B cell (primary cell): Measurements from ENCODE around the gene GIGYF1. TPM values are rescaled to one million over a fixed set of nuclear protein-coding genes. Genes with fewer than 3 reads are reported as not detected.

Source experiments
- ATAC-seq: fragments of 200-7000 bp; cut with Tn5 transposase; one replicate; pipeline ENCODE4 v1.10.0; 2021; ENCODE audit warnings: low read depth, mild to moderate bottlenecking, moderate number of reproducible peaks, moderate library complexity
- CTCF ChIA-PET: fragments of 350-600 bp; sonication (Branson Sonifier 250); formaldehyde crosslinking; loops from one replicate; lab custom pipeline; 2021; ENCODE audit warnings: antibody characterized with exemption, inconsistent platforms; lab: Charles Lee
- POLR2A ChIA-PET: fragments of 350-600 bp; sonication (Branson Sonifier 250); formaldehyde crosslinking; loops from one replicate; lab custom pipeline; 2021; ENCODE audit warnings: antibody characterized with exemption; lab: Charles Lee
- DNase-seq: peaks from one replicate; pipeline ENCODE4 v3.0.0; 2013
- H2AFZ ChIP-seq: 2 replicates; pipeline ENCODE4 v1.6.1; 2012; ENCODE audit warnings: mild to moderate bottlenecking, low read depth, low read length; ENCODE audit not compliant: insufficient read depth, poor library complexity, severe bottlenecking
- H3K27ac ChIP-seq, 2 donors: 1 replicate in 1 of 2; 2 replicates in 1 of 2; pipeline ENCODE4 v1.5.1; 2012 to 2013; ENCODE audit warnings: low read length in 2 of 2, mild to moderate bottlenecking in 2 of 2, moderate library complexity in 1 of 2
- H3K27me3 ChIP-seq, 4 experiments: fragments of 200-600 bp in 1 of 4; sonication (generic) in 1 of 4; replicated peaks in 1 of 4; 1 replicate in 2 of 4; 2 replicates in 2 of 4; pipeline versions ENCODE4 v1.6.1 to v1.7.0; 2013 to 2016; ENCODE audit warnings: low read length in 3 of 4, mild to moderate bottlenecking in 2 of 4, mixed read lengths in 1 of 4, moderate library complexity in 1 of 4; ENCODE audit not compliant: insufficient read depth in 4 of 4, control insufficient read depth in 3 of 4; ENCODE audit errors: control extremely low read depth in 1 of 4
- H3K36me3 ChIP-seq, 2 experiments: replicated peaks in 1 of 2; 1 replicate in 1 of 2; 2 replicates in 1 of 2; pipeline versions ENCODE4 v1.6.1 to v1.7.1; 2013; ENCODE audit warnings: low read length in 1 of 2; ENCODE audit not compliant: insufficient read depth in 2 of 2, control insufficient read depth in 1 of 2; ENCODE audit errors: control extremely low read depth in 1 of 2, extremely low read depth in 1 of 2
- H3K4me1 ChIP-seq, 2 donors: fragments of 200-600 bp in 1 of 2; sonication (generic) in 1 of 2; 1 replicate in 1 of 2; 2 replicates in 1 of 2; pipeline versions ENCODE4 v1.5.1 to v1.6.1; 2013 to 2017; ENCODE audit warnings: low read length in 2 of 2; ENCODE audit not compliant: control insufficient read depth in 2 of 2, insufficient read depth in 2 of 2
- H3K4me2 ChIP-seq: replicated peaks from 2 replicates; pipeline ENCODE3; 2012; ENCODE audit warnings: mild to moderate bottlenecking, low read depth, low read length; ENCODE audit not compliant: poor library complexity, severe bottlenecking
- H3K4me3 ChIP-seq, 5 experiments: fragments of 200-600 bp in 1 of 5; sonication (generic) in 1 of 5; 1 replicate in 3 of 5; 2 replicates in 2 of 5; pipeline versions ENCODE4 v1.5.1 to v1.7.0; 2011 to 2016; ENCODE audit warnings: low read length in 4 of 5, mild to moderate bottlenecking in 4 of 5, low read depth in 2 of 5, control low read depth in 1 of 5, moderate library complexity in 1 of 5; ENCODE audit not compliant: insufficient read depth in 1 of 5; ENCODE audit errors: control extremely low read depth in 1 of 5, extremely low read depth in 1 of 5
- H3K79me2 ChIP-seq: fragments of 200-600 bp; sonication (generic); one replicate; pipeline ENCODE4 v1.6.0; 2016; ENCODE audit warnings: low read length; ENCODE audit not compliant: control insufficient read depth, insufficient read depth
- H3K9ac ChIP-seq: fragments of 200-600 bp; sonication (generic); 2 replicates; pipeline ENCODE4 v1.6.1; 2017; ENCODE audit warnings: mild to moderate bottlenecking, low read length, moderate library complexity
- H3K9me3 ChIP-seq, 3 donors: one replicate each; pipeline versions ENCODE4 v1.6.1 to v1.7.1; 2013; ENCODE audit warnings: low read length in 2 of 3; ENCODE audit not compliant: control insufficient read depth in 2 of 3, insufficient read depth in 1 of 3; ENCODE audit errors: control extremely low read depth in 1 of 3
- H4K20me1 ChIP-seq: 2 replicates; pipeline ENCODE4 v1.6.0; 2012; ENCODE audit warnings: mild to moderate bottlenecking, low read length; ENCODE audit not compliant: insufficient read depth, control insufficient read depth, poor library complexity, severe bottlenecking
- H3K27ac Mint-ChIP-seq: one replicate; pipeline ENCODE4 v1.8.0; 2021; ENCODE audit warnings: mixed read lengths
- H3K27me3 Mint-ChIP-seq: one replicate; pipeline ENCODE4 v1.8.0; 2021; ENCODE audit warnings: mixed read lengths
- H3K4me1 Mint-ChIP-seq: one replicate; pipeline ENCODE4 v1.8.0; 2021; ENCODE audit warnings: mixed read lengths
- H3K4me3 Mint-ChIP-seq: one replicate; pipeline ENCODE4 v1.8.0; 2021; ENCODE audit warnings: mixed read lengths
- H3K9me3 Mint-ChIP-seq: one replicate; pipeline ENCODE4 v1.8.0; 2022; ENCODE audit warnings: mixed read lengths; ENCODE audit not compliant: insufficient read depth
- CTCF ChIP-seq: fragments of 200-600 bp; IDR thresholded peaks from one replicate; pipeline ENCODE4 v1.8.0; 2022; ENCODE audit warnings: antibody characterized with exemption, mild to moderate bottlenecking
- EZH2 ChIP-seq: IDR thresholded peaks from 2 replicates; pipeline ENCODE4 v1.6.1; 2012; ENCODE audit warnings: borderline replicate concordance, low read depth, mild to moderate bottlenecking, moderate library complexity, low read length; ENCODE audit not compliant: insufficient read depth, poor library complexity, severe bottlenecking
- WGBS: methylation state at CpG from one replicate; pipeline ENCODE4 v1.1.5; 2013; ENCODE audit warnings: missing lambda C conversion rate; ENCODE audit not compliant: insufficient coverage; 5-methylcytosine and 5-hydroxymethylcytosine counted together
- intact Hi-C: fragments of 100-400 bp; cut with micrococcal nuclease; formaldehyde crosslinking; loops from one replicate; pipeline ENCODE4 v1.10.0; 2022
- polyA plus RNA-seq: library from polyadenylated mRNA; depleted of rRNA; stranded (reverse); fragments of >200 nt; gene quantifications from 2 replicates; pipeline ENCODE4 v1.2.3, GENCODE V29; 2012
- total RNA-seq, 2 donors: library from RNA; stranded (reverse); fragments of 120-200 nt in 1 of 2; gene quantifications; 1 replicate in 1 of 2; 2 replicates in 1 of 2; pipeline versions ENCODE4 v1.2.3 to v1.2.4, GENCODE V29; 2013 to 2022

GIGYF1 gene
- total and polyA plus RNA-seq, 2 donors (not counting 1 experiment from before 2014, with no cell fraction given) = 45.9 to 134 TPM

GRCh38 chr7:100682991-100683658, 10.9 kb downstream of the GIGYF1 start:
- CTCF ChIA-PET = interaction anchor here (0.7 to 1.4 kb wide), 2 partner anchors 10 to 213 kb away, joined by 3 to 4 read pairs; no protein-coding TSS in a partner anchor
- ATAC-seq = no peak
- H2AFZ ChIP-seq = no peak overlapping the region
- DNase-seq = peak; percentile 19
- H3K4me1 Mint-ChIP-seq = peaks cover 2% of the 10 kb centered on the region
- intact Hi-C loops = no loop called here
- no peak overlapping the region for H3K9ac ChIP-seq
- no peaks in the 10 kb centered on the region for H3K27me3 Mint-ChIP-seq
- H3K27me3 ChIP-seq = no peaks in the 10 kb centered on the region
- peaks cover 0 to 3% of the 10 kb centered on the region in 2 donors for H3K4me1 ChIP-seq
- H3K36me3 ChIP-seq = peaks cover 0 to 85% of the 10 kb centered on the region in 2 experiments
- POLR2A ChIA-PET = interaction anchor here (1.0 kb wide), 1 partner anchor 12 kb away, joined by 4 read pairs; no protein-coding TSS in a partner anchor
- no peak for TF ChIP-seq CTCF
- no peak for TF ChIP-seq EZH2
- peaks cover 72% of the 10 kb centered on the region for H4K20me1 ChIP-seq
- no peaks in the 10 kb centered on the region for H3K9me3 Mint-ChIP-seq
- WGBS = 96% methylated on average over 28 of the region's 28 CpGs
- no peak overlapping the region for H3K4me2 ChIP-seq
- no peak overlapping the region for H3K27ac ChIP-seq
- H3K27ac Mint-ChIP-seq = no peak overlapping the region
- H3K4me3 Mint-ChIP-seq = no peak overlapping the region
- H3K4me3 ChIP-seq = no peak overlapping the region
- H3K9me3 ChIP-seq = no peaks in the 10 kb centered on the region
- H3K79me2 ChIP-seq = peaks cover 16% of the 10 kb centered on the region

GRCh38 chr7:100682228-100682741, 11.8 kb downstream of the GIGYF1 start:
- Histone ChIP-seq H3K79me2 (peaks cover 9% of the 10 kb centered on the region), H3K4me1 (peaks cover 0 to 3% of the 10 kb centered on the region in 2 donors), H4K20me1 (peaks cover 72% of the 10 kb centered on the region), H3K27ac (no peak overlapping the region), H2AFZ (no peak overlapping the region), H3K4me2 (no peak overlapping the region), H3K9me3 (no peaks in the 10 kb centered on the region), H3K27me3 (no peaks in the 10 kb centered on the region), H3K9ac (no peak overlapping the region), H3K36me3 (peaks cover 0 to 86% of the 10 kb centered on the region in 2 experiments), H3K4me3 (no peak overlapping the region)
- DNase-seq = no peak
- 92% methylated on average over 22 of the region's 25 CpGs for WGBS
- H3K4me3 Mint-ChIP-seq = no peak overlapping the region
- H3K4me1 Mint-ChIP-seq = peaks cover 2% of the 10 kb centered on the region
- POLR2A ChIA-PET = interaction anchor here (1.0 kb wide), 1 partner anchor 13 kb away, joined by 4 read pairs; no protein-coding TSS in a partner anchor
- CTCF ChIA-PET = interaction anchor here (0.7 kb wide), 1 partner anchor 213 kb away, joined by 3 read pairs; no protein-coding TSS in a partner anchor
- TF ChIP-seq EZH2 (no peak), CTCF (no peak)
- H3K27ac Mint-ChIP-seq = peak overlapping the region; percentile 67
- no peaks in the 10 kb centered on the region for H3K27me3 Mint-ChIP-seq
- H3K9me3 Mint-ChIP-seq = no peaks in the 10 kb centered on the region
- intact Hi-C loops = no loop called here
- ATAC-seq = no peak
